Neuronal stem cell (in vitro differentiated cells): Measurements from ENCODE around the gene TMEM238L.

Experiments
- DNase-seq: peaks from one replicate; pipeline ENCODE4 v3.0.0-alpha.2; 2013; ENCODE audit warnings: low spot score
- H2AFZ ChIP-seq: one replicate; pipeline ENCODE4 v1.6.1; 2013; ENCODE audit warnings: mild to moderate bottlenecking, low read length, inconsistent platforms
- H2AK5ac ChIP-seq: 2 replicates; pipeline ENCODE4 v1.6.1; 2013; ENCODE audit warnings: low read depth, mild to moderate bottlenecking, inconsistent platforms, low read length, moderate library complexity, mixed read lengths
- H2BK120ac ChIP-seq: 2 replicates; pipeline ENCODE4 v1.6.1; 2013; ENCODE audit warnings: low read depth, mild to moderate bottlenecking, inconsistent platforms, low read length, moderate library complexity, mixed read lengths
- H2BK12ac ChIP-seq: one replicate; pipeline ENCODE4 v1.6.1; 2013; ENCODE audit warnings: low read length, inconsistent platforms
- H2BK15ac ChIP-seq: 2 replicates; pipeline ENCODE4 v1.6.1; 2013; ENCODE audit warnings: mild to moderate bottlenecking, low read length, inconsistent platforms, mixed read lengths
- H2BK5ac ChIP-seq: one replicate; pipeline ENCODE4 v1.6.1; 2013; ENCODE audit warnings: inconsistent platforms, mild to moderate bottlenecking, low read length, moderate library complexity
- H3K14ac ChIP-seq: one replicate; pipeline ENCODE4 v1.6.1; 2013; ENCODE audit warnings: low read length, inconsistent platforms
- H3K18ac ChIP-seq: 2 replicates; pipeline ENCODE4 v1.6.1; 2013; ENCODE audit warnings: low read length, inconsistent platforms
- H3K23ac ChIP-seq: 2 replicates; pipeline ENCODE4 v1.6.1; 2013; ENCODE audit warnings: low read depth, mild to moderate bottlenecking, mixed read lengths, low read length, inconsistent platforms; ENCODE audit not compliant: poor library complexity
- H3K27ac ChIP-seq: replicated peaks from 3 replicates; pipeline ENCODE4 v1.5.1; 2013; ENCODE audit warnings: low read length, inconsistent platforms
- H3K27me3 ChIP-seq, 3 experiments: 2 replicates each; pipeline ENCODE4 v1.6.1; 2013; ENCODE audit warnings: low read length in 3 of 3, mild to moderate bottlenecking in 2 of 3, inconsistent platforms in 1 of 3, low read depth in 1 of 3, mixed read lengths in 1 of 3, moderate library complexity in 1 of 3; ENCODE audit not compliant: control insufficient read depth in 3 of 3, insufficient read depth in 3 of 3
- H3K36me3 ChIP-seq, 2 donors: replicated peaks in 1 of 2; 2 replicates each; pipeline ENCODE4 v1.6.1; 2013; ENCODE audit warnings: low read length in 2 of 2; ENCODE audit not compliant: control insufficient read depth in 2 of 2, insufficient read depth in 2 of 2
- H3K4ac ChIP-seq: 2 replicates; pipeline ENCODE4 v1.6.1; 2013; ENCODE audit warnings: inconsistent platforms, mild to moderate bottlenecking, low read length, moderate library complexity
- H3K4me1 ChIP-seq, 2 donors: 1 replicate in 1 of 2; 2 replicates in 1 of 2; pipeline ENCODE4 v1.6.1; 2013; ENCODE audit warnings: low read length in 2 of 2, low read depth in 1 of 2; ENCODE audit not compliant: control insufficient read depth in 2 of 2, insufficient read depth in 1 of 2
- H3K4me2 ChIP-seq: one replicate; pipeline ENCODE4 v1.6.1; 2013; ENCODE audit warnings: mild to moderate bottlenecking, low read length, inconsistent platforms; ENCODE audit not compliant: insufficient read depth, poor library complexity, severe bottlenecking
- H3K4me3 ChIP-seq, 2 donors: 2 replicates each; pipeline ENCODE4 v1.5.1; 2013; ENCODE audit warnings: low read length in 2 of 2, mild to moderate bottlenecking in 2 of 2, inconsistent platforms in 1 of 2, moderate library complexity in 1 of 2
- H3K79me1 ChIP-seq: one replicate; pipeline ENCODE4 v1.6.1; 2013; ENCODE audit warnings: low read depth, mild to moderate bottlenecking, inconsistent platforms, low read length, moderate library complexity
- H3K9ac ChIP-seq: one replicate; pipeline ENCODE4 v1.6.1; 2013; ENCODE audit warnings: mild to moderate bottlenecking, low read depth, low read length, inconsistent platforms; ENCODE audit not compliant: poor library complexity
- H3K9me3 ChIP-seq, 2 donors: replicated peaks in 1 of 2; 2 replicates each; pipeline versions ENCODE3 to v1.6.1; 2013; ENCODE audit warnings: low read length in 2 of 2, mild to moderate bottlenecking in 2 of 2, inconsistent platforms in 1 of 2, low read depth in 1 of 2, mixed read lengths in 1 of 2, moderate library complexity in 1 of 2; ENCODE audit not compliant: control insufficient read depth in 2 of 2, insufficient read depth in 1 of 2
- H4K8ac ChIP-seq: one replicate; pipeline ENCODE4 v1.6.1; 2013; ENCODE audit warnings: low read depth, mild to moderate bottlenecking, inconsistent platforms, low read length, moderate library complexity
- H4K91ac ChIP-seq: one replicate; pipeline ENCODE4 v1.6.1; 2013; ENCODE audit warnings: low read length, low read depth, mild to moderate bottlenecking, inconsistent platforms; ENCODE audit not compliant: poor library complexity
- WGBS, 2 donors: extraction: QIAGEN DNeasy Blood & Tissue Kit; methylation state at CpG; one replicate each; pipeline ENCODE4 v1.1.7; 2013; ENCODE audit warnings: missing lambda C conversion rate in 2 of 2, mixed read lengths in 1 of 2; ENCODE audit not compliant: insufficient read length in 2 of 2, insufficient replicate concordance in 1 of 2; ENCODE audit errors: extremely low coverage in 2 of 2; 5-methylcytosine and 5-hydroxymethylcytosine counted together

The TMEM238L gene

GRCh38 chr17:10806545-10807262 lies 2.8 kb upstream of the TMEM238L start:
- Histone ChIP-seq H3K4me1 (peaks cover 0 to 3% of the 10 kb centered on the region in 2 donors), H3K4me3 (no peak overlapping the region), H3K79me1 (no peaks in the 10 kb centered on the region), H2AK5ac (no peak overlapping the region), H3K9me3 (no peaks in the 10 kb centered on the region), H2BK15ac (no peak overlapping the region), H2BK5ac (no peak overlapping the region), H2AFZ (no peak overlapping the region), H3K4ac (no peak overlapping the region), H3K18ac (no peak overlapping the region), H3K36me3 (no peaks in the 10 kb centered on the region), H3K27me3 (no peaks in the 10 kb centered on the region), H3K9ac (no peak overlapping the region), H4K8ac (no peak overlapping the region), H3K27ac (no peak overlapping the region), H3K4me2 (no peak overlapping the region), H4K91ac (no peak overlapping the region), H2BK12ac (no peak overlapping the region), H3K14ac (no peak overlapping the region), H3K23ac (no peak overlapping the region), H2BK120ac (no peak overlapping the region)
- DNase-seq = no peak
- no CpG with 5 or more reads among the region's 9 CpGs for WGBS, 2 donors

- no peak overlapping the region for H3K23ac ChIP-seq
- H2BK5ac ChIP-seq = no peak overlapping the region
- H3K4ac ChIP-seq = no peak overlapping the region
- no peak overlapping the region for H2BK12ac ChIP-seq
- DNase-seq = no peak
- peaks cover 0 to 3% of the 10 kb centered on the region in 2 donors for H3K4me1 ChIP-seq
- no peak overlapping the region for H3K18ac ChIP-seq
- no peak overlapping the region for H2BK120ac ChIP-seq
- no peak overlapping the region for H2AK5ac ChIP-seq
- H3K9ac ChIP-seq = no peak overlapping the region
- H4K8ac ChIP-seq = no peak overlapping the region
- no peak overlapping the region for H4K91ac ChIP-seq
- no peak overlapping the region for H3K14ac ChIP-seq
- no peaks in the 10 kb centered on the region for H3K9me3 ChIP-seq
- H3K27me3 ChIP-seq = no peaks in the 10 kb centered on the region
- no peaks in the 10 kb centered on the region for H3K79me1 ChIP-seq
- WGBS, 2 donors = no CpG with 5 or more reads among the region's 6 CpGs
- no peaks in the 10 kb centered on the region for H3K36me3 ChIP-seq
- no peak overlapping the region for H2BK15ac ChIP-seq
- H2AFZ ChIP-seq = no peak overlapping the region
- H3K27ac ChIP-seq = no peak overlapping the region
- no peak overlapping the region for H3K4me2 ChIP-seq
- no peak overlapping the region for H3K4me3 ChIP-seq
Observed at GRCh38 chr17:10805911-10806310, 2.0 kb upstream of the TMEM238L start.

GRCh38 chr17:10804546-10804945 lies 647 bp upstream of the TMEM238L start:
- H4K91ac ChIP-seq = no peak overlapping the region
- no peak overlapping the region for H3K4ac ChIP-seq
- no peaks in the 10 kb centered on the region for H3K36me3 ChIP-seq
- no peak overlapping the region for H2BK15ac ChIP-seq
- no peaks in the 10 kb centered on the region for H3K79me1 ChIP-seq
- H3K9ac ChIP-seq = no peak overlapping the region
- H3K4me1 ChIP-seq = peaks cover 0 to 3% of the 10 kb centered on the region in 2 donors
- no peak overlapping the region for H2AK5ac ChIP-seq
- no peak overlapping the region for H2BK5ac ChIP-seq
- DNase-seq = no peak
- no peaks in the 10 kb centered on the region for H3K9me3 ChIP-seq
- H3K27ac ChIP-seq = no peak overlapping the region
- no peak overlapping the region for H3K23ac ChIP-seq
- H3K18ac ChIP-seq = no peak overlapping the region
- no peaks in the 10 kb centered on the region for H3K27me3 ChIP-seq
- no peak overlapping the region for H2BK12ac ChIP-seq
- H3K4me2 ChIP-seq = no peak overlapping the region
- H2AFZ ChIP-seq = no peak overlapping the region
- no peak overlapping the region for H3K14ac ChIP-seq
- no CpG with 5 or more reads among the region's 7 CpGs for WGBS, 2 donors
- no peak overlapping the region for H4K8ac ChIP-seq
- H3K4me3 ChIP-seq = no peak overlapping the region
- no peak overlapping the region for H2BK120ac ChIP-seq

GRCh38 chr17:10803350-10803749 lies 549 bp downstream of the TMEM238L start:
- no peak for DNase-seq
- Histone ChIP-seq H2BK15ac (no peak overlapping the region), H2AK5ac (peak overlapping the region; percentile 50), H2BK120ac (no peak overlapping the region), H3K27ac (no peak overlapping the region), H3K18ac (peak overlapping the region; percentile 45), H4K8ac (no peak overlapping the region), H3K23ac (no peak overlapping the region), H2AFZ (no peak overlapping the region), H3K4me1 (peaks cover 0 to 3% of the 10 kb centered on the region in 2 donors), H3K36me3 (no peaks in the 10 kb centered on the region), H3K14ac (no peak overlapping the region), H3K4me3 (no peak overlapping the region), H4K91ac (no peak overlapping the region), H3K9me3 (no peaks in the 10 kb centered on the region), H3K4me2 (no peak overlapping the region), H2BK5ac (no peak overlapping the region), H3K27me3 (no peaks in the 10 kb centered on the region), H3K9ac (no peak overlapping the region), H3K79me1 (no peaks in the 10 kb centered on the region), H3K4ac (no peak overlapping the region), H2BK12ac (no peak overlapping the region)
- WGBS, 2 donors = no CpG with 5 or more reads among the region's 7 CpGs
